Measurements from ENCODE around the gene TMEM88. TPM values are rescaled to one million over a fixed set of nuclear protein-coding genes. Genes with fewer than 3 reads are reported as not detected.

The TMEM88 gene
- total RNA-seq (2012; rRNA removed) (not detected in 2 replicates), polyA plus RNA-seq (2012; rRNA removed) (1.9 and 2.1 TPM in 2 replicates), Bru-seq, nascent RNA (percentile 59 among the genes with signal in this experiment), BruChase-seq, experiment 1, labeled RNA remaining after a 6-hour chase (percentile 62 among the genes with signal in this experiment), BruChase-seq, experiment 2, labeled RNA remaining after a 2-hour chase (percentile 44 among the genes with signal in this experiment)
- polyA plus RNA-seq (2012; cell fraction: cytosol; rRNA removed): 0.63 and 0.79 TPM in 2 replicates
- 16.9 and 24.1 TPM in 2 replicates for polyA plus RNA-seq (2012; cell fraction: nucleus; rRNA removed; ENCODE audit: low replicate concordance)
- long read RNA-seq: 0 reads

DNA sequence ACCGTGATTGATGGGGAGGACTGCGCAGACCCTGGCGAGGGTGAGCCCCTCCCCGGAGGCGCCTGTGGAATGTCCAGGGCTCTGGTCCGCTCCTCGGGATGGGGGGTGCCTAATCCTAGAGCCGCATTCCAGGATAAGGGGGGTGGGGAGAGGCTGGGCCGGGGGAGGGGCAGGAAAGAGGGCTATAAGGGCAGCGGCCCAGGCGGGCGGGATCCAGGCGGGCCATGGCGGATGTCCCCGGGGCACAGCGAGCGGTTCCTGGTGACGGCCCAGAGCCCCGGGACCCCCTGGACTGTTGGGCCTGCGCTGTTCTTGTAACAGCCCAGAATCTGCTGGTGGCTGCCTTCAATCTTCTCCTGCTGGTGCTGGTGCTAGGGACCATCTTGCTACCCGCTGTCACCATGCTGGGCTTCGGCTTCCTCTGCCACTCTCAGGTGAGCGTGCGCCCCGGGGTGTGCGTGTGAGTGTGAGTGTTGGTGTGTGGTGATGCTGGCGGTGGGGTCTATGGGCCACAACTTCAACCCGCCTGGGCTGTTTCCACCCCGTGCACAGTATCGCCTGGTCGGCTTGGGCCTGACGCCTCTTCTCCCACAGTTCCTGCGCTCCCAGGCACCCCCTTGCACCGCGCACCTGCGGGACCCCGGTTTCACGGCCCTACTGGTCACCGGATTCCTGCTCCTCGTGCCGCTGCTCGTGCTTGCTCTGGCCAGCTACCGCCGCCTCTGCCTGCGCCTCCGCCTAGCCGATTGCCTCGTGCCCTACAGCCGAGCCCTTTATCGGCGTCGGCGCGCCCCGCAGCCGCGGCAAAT is at the start of gene TMEM88:
TMEM88 (plus strand) TSS at position 216 of the 809 bp plus-strand sequence; CDS start at position 225, 9 bp downstream.
- Histone ChIP-seq H2AK5ac (ENCODE audit: low read depth, low read length) (peak within 1 kb of the TSS; percentile 66), H2AK9ac (replicated peaks; ENCODE audit: low read depth, low read length, poor library complexity) (peak within 1 kb of the TSS; percentile 88), H3K4me2 (ENCODE audit: low read depth, low read length) (no peak within 1 kb of the TSS; the same call in 1 of the 2 replicates), H3K79me1 (ENCODE audit: low read depth in 1 of 2, low read length in 2 of 2) (peaks cover 23 to 52% of the 10 kb centered on the region in 2 experiments), H3K4me1 (ENCODE audit: control insufficient read depth, insufficient read depth, low read length) (peaks cover 22% of the 10 kb centered on the region), H3K36me3 (ENCODE audit: control insufficient read depth, insufficient read depth, low read length) (peaks cover 37% of the 10 kb centered on the region), H3K23ac (ENCODE audit: low read depth, low read length) (peak within 1 kb of the TSS; percentile 54; the same call in 1 of the 2 replicates), H3K14ac (replicated peaks; ENCODE audit: low read depth, low read length) (peak within 1 kb of the TSS; percentile 53; the same call in 1 of the 2 replicates), H2BK15ac (ENCODE audit: low read depth, low read length) (no peak within 1 kb of the TSS), H3K27me3 (ENCODE audit: control insufficient read depth, insufficient read depth, low read length) (no peaks in the 10 kb centered on the region), H4K91ac (ENCODE audit: insufficient read depth, low read depth, low read length) (no peak within 1 kb of the TSS), H3K9me1 (ENCODE audit: insufficient read depth, low read length) (no peaks in the 10 kb centered on the region), H2BK120ac (ENCODE audit: low read depth, low read length) (no peak within 1 kb of the TSS), H3K18ac (ENCODE audit: low read depth, low read length) (no peak within 1 kb of the TSS), H2BK20ac (ENCODE audit: low read depth, low read length) (no peak within 1 kb of the TSS), H3K4ac (ENCODE audit: low read depth, low read length) (peak within 1 kb of the TSS; percentile 34), H4K5ac (ENCODE audit: low read depth, low read length) (no peak within 1 kb of the TSS), H4K20me1 (ENCODE audit: insufficient read depth, low read length) (peaks cover 22% of the 10 kb centered on the region; the same call in 1 of the 2 replicates), H3K27ac (ENCODE audit: insufficient read depth, low read length) (no peak within 1 kb of the TSS), H3K56ac (ENCODE audit: extremely low read depth, insufficient read depth, low read length) (no peak within 1 kb of the TSS), H4K8ac (ENCODE audit: low read depth in 2 of 2, low read length in 2 of 2) (peak within 1 kb of the TSS in 1 of 2 experiments; percentile 60; a peak in 2 of 4 replicates), H2BK5ac (ENCODE audit: low read depth, low read length, poor library complexity, severe bottlenecking) (peak within 1 kb of the TSS; percentile 62), H2AFZ (replicated peaks; ENCODE audit: low read length, poor library complexity) (peak within 1 kb of the TSS; percentile 73), H3K9ac (ENCODE audit: low read depth, low read length) (peak within 1 kb of the TSS; percentile 53), H3K4me3 (ENCODE audit: insufficient read depth, low read depth, low read length) (no peak within 1 kb of the TSS), H3K9me3 (ENCODE audit: control insufficient read depth, insufficient read depth, low read length) (no peaks in the 10 kb centered on the region)
- no peak for ATAC-seq (ENCODE audit: low read depth)
- 50% methylated on average over 20 of the region's 57 CpGs; no CpG with 5 or more reads in 1 of the 2 experiments for WGBS, 2 experiments (ENCODE audit: extremely low coverage in 2 of 2, insufficient read length in 1 of 2)
- DNase-seq: no peak
- in situ Hi-C loops (cut with MboI; ENCODE audit: low sequenced_read_pairs) (no loop called here), intact Hi-C loops (cut with micrococcal nuclease) (no loop called here), dilution Hi-C loops (cut with HindIII; ENCODE audit: low sequenced_read_pairs, unreplicated experiment) (no loop called here)
- BruUV-seq (replicated peaks): no TSS peak
- ChIA-PET POLR2A (ENCODE audit: unreplicated experiment) (no interaction called here), CTCF (no interaction called here)
- TF ChIP-seq CEBPB (IDR thresholded peaks at IDR 0.05; ENCODE audit: low read depth, low read length) (no peak), RFX5 (IDR thresholded peaks at IDR 0.05; ENCODE audit: low read depth, low read length) (no peak), SMC3 (IDR thresholded peaks at IDR 0.05; ENCODE audit: low read depth, low read length) (no peak), ELK1 (IDR thresholded peaks at IDR 0.05; ENCODE audit: borderline replicate concordance, low read depth, low read length) (no peak), RCOR1 (IDR thresholded peaks at IDR 0.05; ENCODE audit: insufficient replicate concordance, low read length) (no peak), CHD1 (IDR thresholded peaks at IDR 0.05; ENCODE audit: low read depth, low read length) (no peak), MAZ (IDR thresholded peaks at IDR 0.05; ENCODE audit: borderline replicate concordance, low read depth, low read length) (no peak), RAD21 (IDR thresholded peaks at IDR 0.05; ENCODE audit: low read length) (no peak), USF2 (IDR thresholded peaks at IDR 0.05; ENCODE audit: low read depth, low read length) (no peak), FOS (IDR thresholded peaks at IDR 0.05; ENCODE audit: low read depth, low read length) (no peak), NFE2L2 (IDR thresholded peaks at IDR 0.05; ENCODE audit: low read depth, low read length) (no peak)
- TF ChIP-seq, protein P1, sequence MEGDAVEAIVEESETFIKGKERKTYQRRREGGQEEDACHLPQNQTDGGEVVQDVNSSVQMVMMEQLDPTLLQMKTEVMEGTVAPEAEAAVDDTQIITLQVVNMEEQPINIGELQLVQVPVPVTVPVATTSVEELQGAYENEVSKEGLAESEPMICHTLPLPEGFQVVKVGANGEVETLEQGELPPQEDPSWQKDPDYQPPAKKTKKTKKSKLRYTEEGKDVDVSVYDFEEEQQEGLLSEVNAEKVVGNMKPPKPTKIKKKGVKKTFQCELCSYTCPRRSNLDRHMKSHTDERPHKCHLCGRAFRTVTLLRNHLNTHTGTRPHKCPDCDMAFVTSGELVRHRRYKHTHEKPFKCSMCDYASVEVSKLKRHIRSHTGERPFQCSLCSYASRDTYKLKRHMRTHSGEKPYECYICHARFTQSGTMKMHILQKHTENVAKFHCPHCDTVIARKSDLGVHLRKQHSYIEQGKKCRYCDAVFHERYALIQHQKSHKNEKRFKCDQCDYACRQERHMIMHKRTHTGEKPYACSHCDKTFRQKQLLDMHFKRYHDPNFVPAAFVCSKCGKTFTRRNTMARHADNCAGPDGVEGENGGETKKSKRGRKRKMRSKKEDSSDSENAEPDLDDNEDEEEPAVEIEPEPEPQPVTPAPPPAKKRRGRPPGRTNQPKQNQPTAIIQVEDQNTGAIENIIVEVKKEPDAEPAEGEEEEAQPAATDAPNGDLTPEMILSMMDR (conservative IDR thresholded peaks at IDR 0.05; ENCODE audit: low read depth, low read length): no peak

All from IMR-90 (cell line).